ENCODE results near the gene CALHM5.

Gene CALHM5

GRCh38 chr6:116500969-116501433 lies 10.4 kb upstream of the CALHM5 start:
- H3K27me3 ChIP-seq (ENCODE audit: insufficient read depth, low read length, poor library complexity, severe bottlenecking) = no peaks in the 10 kb centered on the region
- no peak overlapping the region for H3K4me3 ChIP-seq (ENCODE audit: low read length, poor library complexity, severe bottlenecking)
- no peak overlapping the region for H3K4me2 ChIP-seq (ENCODE audit: low read depth, low read length, poor library complexity, severe bottlenecking)
- H3K4me1 ChIP-seq (ENCODE audit: insufficient read depth, low read length, poor library complexity, severe bottlenecking) = peaks cover 4% of the 10 kb centered on the region
- no peak for TF ChIP-seq EZH2phosphoT487 (IDR thresholded peaks at IDR 0.05; ENCODE audit: borderline replicate concordance)
- TF ChIP-seq CTCF (conservative IDR thresholded peaks at IDR 0.05; ENCODE audit: low read length) = no peak
- no peaks in the 10 kb centered on the region for H3K36me3 ChIP-seq (ENCODE audit: insufficient read depth, low read length)
- H3K9me2 ChIP-seq (replicated peaks; ENCODE audit: low read depth, low read length) = no peaks in the 10 kb centered on the region
- H3F3A ChIP-seq (ENCODE audit: low read depth) = no peaks in the 10 kb centered on the region
- H3K79me2 ChIP-seq (ENCODE audit: insufficient read depth, low read length) = no peaks in the 10 kb centered on the region
- no peaks in the 10 kb centered on the region for H4K20me1 ChIP-seq (ENCODE audit: insufficient read depth, low read length, poor library complexity, severe bottlenecking)
- H3K9me3 ChIP-seq (ENCODE audit: insufficient read depth, low read depth, low read length) = no peaks in the 10 kb centered on the region
- H2AFZ ChIP-seq (ENCODE audit: low read length) = no peak overlapping the region
- no peak overlapping the region for H3K9ac ChIP-seq (ENCODE audit: low read depth, low read length, poor library complexity, severe bottlenecking)

GRCh38 chr6:116507324-116507723 lies 4.1 kb upstream of the CALHM5 start:
- TF ChIP-seq EZH2phosphoT487 (IDR thresholded peaks at IDR 0.05; ENCODE audit: borderline replicate concordance) (no peak), CTCF (conservative IDR thresholded peaks at IDR 0.05; ENCODE audit: low read length) (no peak)

GRCh38 chr6:116508527-116508926 lies 2.9 kb upstream of the CALHM5 start:
- H4K20me1 ChIP-seq (ENCODE audit: insufficient read depth, low read length, poor library complexity, severe bottlenecking) = no peaks in the 10 kb centered on the region
- TF ChIP-seq EZH2phosphoT487 (IDR thresholded peaks at IDR 0.05; ENCODE audit: borderline replicate concordance) = no peak
- TF ChIP-seq CTCF (conservative IDR thresholded peaks at IDR 0.05; ENCODE audit: low read length) = no peak
- no peaks in the 10 kb centered on the region for H3F3A ChIP-seq (ENCODE audit: low read depth)
- H3K9ac ChIP-seq (ENCODE audit: low read depth, low read length, poor library complexity, severe bottlenecking) = no peak overlapping the region
- H3K9me3 ChIP-seq (ENCODE audit: insufficient read depth, low read depth, low read length) = peaks cover 3% of the 10 kb centered on the region; the same call in 1 of the 2 replicates
- no peaks in the 10 kb centered on the region for H3K4me1 ChIP-seq (ENCODE audit: insufficient read depth, low read length, poor library complexity, severe bottlenecking)
- H2AFZ ChIP-seq (ENCODE audit: low read length) = no peak overlapping the region
- no peak overlapping the region for H3K4me3 ChIP-seq (ENCODE audit: low read length, poor library complexity, severe bottlenecking)
- H3K79me2 ChIP-seq (ENCODE audit: insufficient read depth, low read length) = no peaks in the 10 kb centered on the region
- H3K36me3 ChIP-seq (ENCODE audit: insufficient read depth, low read length) = no peaks in the 10 kb centered on the region
- H3K4me2 ChIP-seq (ENCODE audit: low read depth, low read length, poor library complexity, severe bottlenecking) = no peak overlapping the region
- no peaks in the 10 kb centered on the region for H3K27me3 ChIP-seq (ENCODE audit: insufficient read depth, low read length, poor library complexity, severe bottlenecking)
- H3K9me2 ChIP-seq (replicated peaks; ENCODE audit: low read depth, low read length) = no peaks in the 10 kb centered on the region

More at GRCh38 chr6:116507324-116507723, 4.1 kb upstream of the CALHM5 start:
- Histone ChIP-seq H2AFZ (ENCODE audit: low read length) (no peak overlapping the region), H3K9me3 (ENCODE audit: insufficient read depth, low read depth, low read length) (peaks cover 3% of the 10 kb centered on the region; the same call in 1 of the 2 replicates), H3K4me2 (ENCODE audit: low read depth, low read length, poor library complexity, severe bottlenecking) (no peak overlapping the region), H3K79me2 (ENCODE audit: insufficient read depth, low read length) (no peaks in the 10 kb centered on the region), H3K4me3 (ENCODE audit: low read length, poor library complexity, severe bottlenecking) (no peak overlapping the region), H3K9me2 (replicated peaks; ENCODE audit: low read depth, low read length) (no peaks in the 10 kb centered on the region), H3F3A (ENCODE audit: low read depth) (no peaks in the 10 kb centered on the region), H4K20me1 (ENCODE audit: insufficient read depth, low read length, poor library complexity, severe bottlenecking) (no peaks in the 10 kb centered on the region), H3K9ac (ENCODE audit: low read depth, low read length, poor library complexity, severe bottlenecking) (no peak overlapping the region), H3K4me1 (ENCODE audit: insufficient read depth, low read length, poor library complexity, severe bottlenecking) (no peaks in the 10 kb centered on the region), H3K36me3 (ENCODE audit: insufficient read depth, low read length) (no peaks in the 10 kb centered on the region), H3K27me3 (ENCODE audit: insufficient read depth, low read length, poor library complexity, severe bottlenecking) (no peaks in the 10 kb centered on the region)
